IMR-90 (cell line): ENCODE measurements around the gene REPS2. TPM values are rescaled to one million over a fixed set of nuclear protein-coding genes. Genes with fewer than 3 reads are reported as not detected.

Experiments used
- ATAC-seq: fragments of 200-7000 bp; cut with Tn5 transposase; 2 replicates; pipeline ENCODE4 v1.9.1; 2020; ENCODE audit warnings: low read depth, mild to moderate bottlenecking, moderate library complexity
- BruUV-seq: library from RNA; stranded (reverse); fragments of 400-500 nt; replicated peaks from 2 replicates; lab custom pipeline; 2021; lab: Mats Ljungman, UMichigan
- CTCF ChIA-PET: fragments of 300-600 bp; formaldehyde crosslinking; extraction: SDS; loops from one replicate; lab custom pipeline; 2021; ENCODE audit warnings: antibody characterized with exemption; lab: Yijun Ruan, JAX
- POLR2A ChIA-PET: fragments of 300-600 bp; sonication (Branson Sonifier 250); formaldehyde crosslinking; loops from one replicate; lab custom pipeline; 2022; ENCODE audit warnings: antibody characterized with exemption; ENCODE audit not compliant: unreplicated experiment; lab: Charles Lee
- DNase-seq: peaks from one replicate; pipeline ENCODE4 v3.0.0; 2013
- H2AFZ ChIP-seq: replicated peaks from 2 replicates; pipeline ENCODE3; 2013; ENCODE audit warnings: low read length, mild to moderate bottlenecking; ENCODE audit not compliant: poor library complexity
- H2AK5ac ChIP-seq: 2 replicates; pipeline ENCODE4 v1.6.1; 2013; ENCODE audit warnings: low read depth, low read length, inconsistent platforms
- H2AK9ac ChIP-seq: replicated peaks from 2 replicates; pipeline ENCODE3; 2013; ENCODE audit warnings: mild to moderate bottlenecking, low read depth, low read length, moderate library complexity; ENCODE audit not compliant: poor library complexity
- H2BK120ac ChIP-seq: 2 replicates; pipeline ENCODE4 v1.6.1; 2013; ENCODE audit warnings: low read depth, low read length, inconsistent platforms
- H2BK15ac ChIP-seq: 3 replicates; pipeline ENCODE4 v1.6.1; 2013; ENCODE audit warnings: low read depth, low read length, inconsistent platforms
- H2BK20ac ChIP-seq: 2 replicates; pipeline ENCODE4 v1.6.1; 2013; ENCODE audit warnings: low read depth, mild to moderate bottlenecking, inconsistent platforms, low read length, moderate library complexity
- H2BK5ac ChIP-seq: 2 replicates; pipeline ENCODE4 v1.6.1; 2013; ENCODE audit warnings: mild to moderate bottlenecking, low read depth, low read length, inconsistent platforms; ENCODE audit not compliant: poor library complexity, severe bottlenecking
- H3K14ac ChIP-seq: replicated peaks from 2 replicates; pipeline ENCODE4 v1.6.1; 2013; ENCODE audit warnings: low read depth, low read length, inconsistent platforms
- H3K18ac ChIP-seq: 2 replicates; pipeline ENCODE4 v1.6.1; 2013; ENCODE audit warnings: low read depth, low read length, control low read depth
- H3K23ac ChIP-seq: 2 replicates; pipeline ENCODE4 v1.6.1; 2013; ENCODE audit warnings: low read depth, low read length, inconsistent platforms
- H3K27ac ChIP-seq: 2 replicates; pipeline ENCODE4 v1.5.1; 2013; ENCODE audit warnings: mild to moderate bottlenecking, control low read depth, low read length; ENCODE audit not compliant: insufficient read depth
- H3K27me3 ChIP-seq: 2 replicates; pipeline ENCODE4 v1.6.1; 2013; ENCODE audit warnings: low read length; ENCODE audit not compliant: control insufficient read depth, insufficient read depth
- H3K36me3 ChIP-seq: 2 replicates; pipeline ENCODE4 v1.6.1; 2013; ENCODE audit warnings: low read length, mixed read lengths; ENCODE audit not compliant: control insufficient read depth, insufficient read depth
- H3K4ac ChIP-seq: 2 replicates; pipeline ENCODE4 v1.6.1; 2013; ENCODE audit warnings: low read depth, low read length, inconsistent platforms
- H3K4me1 ChIP-seq: 2 replicates; pipeline ENCODE4 v1.6.1; 2013; ENCODE audit warnings: low read length, mixed read lengths; ENCODE audit not compliant: control insufficient read depth, insufficient read depth
- H3K4me2 ChIP-seq: 2 replicates; pipeline ENCODE4 v1.6.1; 2013; ENCODE audit warnings: low read depth, mild to moderate bottlenecking, control low read depth, low read length, moderate library complexity
- H3K4me3 ChIP-seq: 2 replicates; pipeline ENCODE4 v1.5.1; 2013; ENCODE audit warnings: low read depth, mild to moderate bottlenecking, control low read depth, low read length, moderate library complexity; ENCODE audit not compliant: insufficient read depth
- H3K56ac ChIP-seq: 2 replicates; pipeline ENCODE4 v1.6.1; 2013; ENCODE audit warnings: low read length, inconsistent platforms; ENCODE audit not compliant: insufficient read depth; ENCODE audit errors: extremely low read depth
- H3K79me1 ChIP-seq, 2 experiments: 2 replicates each; pipeline ENCODE4 v1.6.1; 2013; ENCODE audit warnings: low read length in 2 of 2, inconsistent platforms in 1 of 2, low read depth in 1 of 2
- H3K9ac ChIP-seq: 2 replicates; pipeline ENCODE4 v1.6.1; 2013; ENCODE audit warnings: low read depth, low read length, control low read depth
- H3K9me1 ChIP-seq: 2 replicates; pipeline ENCODE4 v1.6.1; 2013; ENCODE audit warnings: low read length, inconsistent platforms; ENCODE audit not compliant: insufficient read depth
- H3K9me3 ChIP-seq: 2 replicates; pipeline ENCODE4 v1.6.1; 2013; ENCODE audit warnings: low read length; ENCODE audit not compliant: control insufficient read depth, insufficient read depth
- H4K20me1 ChIP-seq: 2 replicates; pipeline ENCODE4 v1.6.1; 2013; ENCODE audit warnings: low read length, inconsistent platforms; ENCODE audit not compliant: insufficient read depth
- H4K5ac ChIP-seq: 2 replicates; pipeline ENCODE4 v1.6.1; 2013; ENCODE audit warnings: mild to moderate bottlenecking, low read depth, low read length, control low read depth
- H4K8ac ChIP-seq, 2 experiments: 2 replicates each; pipeline ENCODE4 v1.6.1; 2013; ENCODE audit warnings: low read depth in 2 of 2, low read length in 2 of 2, control low read depth in 1 of 2, inconsistent platforms in 1 of 2
- H4K91ac ChIP-seq: 2 replicates; pipeline ENCODE4 v1.6.1; 2013; ENCODE audit warnings: low read depth, low read length, inconsistent platforms; ENCODE audit not compliant: insufficient read depth
- BHLHE40 ChIP-seq: fragments of 150-350 bp; IDR thresholded peaks from 2 replicates; pipeline ENCODE4 v1.6.1; 2016; ENCODE audit warnings: mild to moderate bottlenecking, low read depth, low read length
- MAFK ChIP-seq: IDR thresholded peaks from 2 replicates; pipeline ENCODE4 v1.6.1; 2012; ENCODE audit warnings: low read depth, low read length, improper control_type of control experiment
- WGBS, 2 experiments: methylation state at CpG; one replicate each; pipeline versions ENCODE4 v1.1.5 to v1.1.7; 2013; ENCODE audit warnings: missing lambda C conversion rate in 2 of 2; ENCODE audit not compliant: insufficient read length in 1 of 2; ENCODE audit errors: extremely low coverage in 2 of 2; 5-methylcytosine and 5-hydroxymethylcytosine counted together
- dilution Hi-C: fragments of 300-500 bp; cut with HindIII; formaldehyde crosslinking; loops from one replicate; pipeline ENCODE4 v1.14.3; 2018; ENCODE audit warnings: low sequenced_read_pairs; ENCODE audit not compliant: unreplicated experiment
- in situ Hi-C: fragments of 300-500 bp; cut with MboI; formaldehyde crosslinking; loops from 3 replicates; pipeline ENCODE4 v1.14.3; 2019; ENCODE audit warnings: low sequenced_read_pairs, inconsistent platforms, mixed read lengths
- intact Hi-C: fragments of 100-400 bp; cut with micrococcal nuclease; formaldehyde crosslinking; loops from 2 replicates; pipeline ENCODE4 v1.10.0; 2022
- polyA plus RNA-seq, 3 experiments: library from polyadenylated mRNA; depleted of rRNA; stranded (reverse); fragments of >200 nt; gene quantifications; 2 replicates each; pipeline ENCODE4 v1.2.3, GENCODE V29; 2012; ENCODE audit warnings: low replicate concordance in 1 of 3
- total RNA-seq: library from RNA; depleted of rRNA; stranded (reverse); fragments of >200 nt; gene quantifications from 2 replicates; pipeline ENCODE4 v1.2.3, GENCODE V29; 2012
- TF ChIP-seq, protein P1 (sequence below): fragments of 150-350 bp; IDR thresholded peaks from 2 replicates; pipeline ENCODE4 v1.6.1; 2016; ENCODE audit warnings: low read depth, mild to moderate bottlenecking, low read length, moderate library complexity, borderline replicate concordance
- TF ChIP-seq, protein P2 (sequence below): fragments of 150-350 bp; IDR thresholded peaks from 2 replicates; pipeline ENCODE4 v1.6.1; 2017; ENCODE audit warnings: mild to moderate bottlenecking, antibody characterized with exemption, low read length, low read depth

REPS2 gene
- total and polyA plus RNA-seq, 2 of the 4 experiments (the other 2 are of a cell fraction): 0.02 to 0.18 TPM

DNA sequence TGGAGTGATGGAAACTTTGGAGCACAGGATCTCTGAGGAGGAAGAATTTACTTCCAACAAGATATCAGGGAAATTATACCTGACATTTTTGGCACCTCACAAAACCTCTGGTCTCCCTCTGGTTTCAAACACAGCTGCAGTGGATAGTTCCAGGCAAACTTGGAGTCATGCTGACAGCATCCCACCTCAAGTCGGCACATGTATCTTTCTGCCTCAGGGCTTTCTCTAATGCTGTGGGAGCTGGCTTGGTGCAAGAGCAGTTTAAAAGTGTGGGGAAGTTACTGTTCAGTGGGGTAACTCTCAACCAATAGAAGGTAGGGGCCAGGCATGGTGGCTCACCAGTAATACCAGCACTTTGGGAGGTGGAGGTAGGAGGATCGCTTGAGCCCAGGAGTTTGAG, 221.5 kb downstream of the REPS2 start:
- no peak overlapping the region for H2AK9ac ChIP-seq
- no peak overlapping the region for H3K9ac ChIP-seq
- CTCF ChIA-PET: no interaction called here
- H3K79me1 ChIP-seq: no peaks in the 10 kb centered on the region
- dilution Hi-C loops (no loop called here), in situ Hi-C loops (no loop called here), intact Hi-C loops (no loop called here)
- no peak overlapping the region for H2BK20ac ChIP-seq
- no peak overlapping the region for H2BK15ac ChIP-seq
- DNase-seq: no peak
- no TSS peak for BruUV-seq
- WGBS, 2 experiments: no CpG with 5 or more reads among the region's 2 CpGs
- no peak overlapping the region for H3K27ac ChIP-seq
- no peak overlapping the region for H4K91ac ChIP-seq
- TF ChIP-seq MAFK: no peak
- TF ChIP-seq, protein P1, sequence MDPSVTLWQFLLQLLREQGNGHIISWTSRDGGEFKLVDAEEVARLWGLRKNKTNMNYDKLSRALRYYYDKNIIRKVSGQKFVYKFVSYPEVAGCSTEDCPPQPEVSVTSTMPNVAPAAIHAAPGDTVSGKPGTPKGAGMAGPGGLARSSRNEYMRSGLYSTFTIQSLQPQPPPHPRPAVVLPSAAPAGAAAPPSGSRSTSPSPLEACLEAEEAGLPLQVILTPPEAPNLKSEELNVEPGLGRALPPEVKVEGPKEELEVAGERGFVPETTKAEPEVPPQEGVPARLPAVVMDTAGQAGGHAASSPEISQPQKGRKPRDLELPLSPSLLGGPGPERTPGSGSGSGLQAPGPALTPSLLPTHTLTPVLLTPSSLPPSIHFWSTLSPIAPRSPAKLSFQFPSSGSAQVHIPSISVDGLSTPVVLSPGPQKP: no peak
- TF ChIP-seq, protein P2, sequence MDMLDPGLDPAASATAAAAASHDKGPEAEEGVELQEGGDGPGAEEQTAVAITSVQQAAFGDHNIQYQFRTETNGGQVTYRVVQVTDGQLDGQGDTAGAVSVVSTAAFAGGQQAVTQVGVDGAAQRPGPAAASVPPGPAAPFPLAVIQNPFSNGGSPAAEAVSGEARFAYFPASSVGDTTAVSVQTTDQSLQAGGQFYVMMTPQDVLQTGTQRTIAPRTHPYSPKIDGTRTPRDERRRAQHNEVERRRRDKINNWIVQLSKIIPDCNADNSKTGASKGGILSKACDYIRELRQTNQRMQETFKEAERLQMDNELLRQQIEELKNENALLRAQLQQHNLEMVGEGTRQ: no peak
- no peak for TF ChIP-seq BHLHE40
- H3K23ac ChIP-seq: no peak overlapping the region
- no peak overlapping the region for H3K14ac ChIP-seq
- H4K20me1 ChIP-seq: no peaks in the 10 kb centered on the region
- no peaks in the 10 kb centered on the region for H3K9me3 ChIP-seq
- no peak overlapping the region for H2AK5ac ChIP-seq
- H2AFZ ChIP-seq: no peak overlapping the region
- H2BK120ac ChIP-seq: no peak overlapping the region
- no peak overlapping the region for H3K4ac ChIP-seq
- no peak overlapping the region for H3K18ac ChIP-seq
- H3K36me3 ChIP-seq: no peaks in the 10 kb centered on the region
- POLR2A ChIA-PET: no interaction called here
- H3K4me1 ChIP-seq: no peaks in the 10 kb centered on the region
- no peaks in the 10 kb centered on the region for H3K27me3 ChIP-seq
- ATAC-seq: no peak
- H3K4me3 ChIP-seq: no peak overlapping the region
- no peak overlapping the region for H4K8ac ChIP-seq
- H4K5ac ChIP-seq: no peak overlapping the region
- no peak overlapping the region for H2BK5ac ChIP-seq
- no peak overlapping the region for H3K4me2 ChIP-seq
- no peak overlapping the region for H3K56ac ChIP-seq
- no peaks in the 10 kb centered on the region for H3K9me1 ChIP-seq
